GM18907 (cell line): ENCODE data around the gene MMRN1.

Source experiments
- ATAC-seq: cut with Tn5 transposase; IDR thresholded peaks from one replicate; pipeline ENCODE4 v1.9.1; 2021; ENCODE audit warnings: mild to moderate bottlenecking, moderate library complexity; ENCODE audit not compliant: unreplicated experiment

The MMRN1 gene

GRCh38 chr4:89913623-89914022 is 19.0 kb downstream of the MMRN1 start:
- no peak for ATAC-seq

- ATAC-seq, result no peak
These were observed 20.2 kb downstream of the MMRN1 start for GRCh38 chr4:89914609-89915550.

GRCh38 chr4:89915937-89916336 is 21.3 kb downstream of the MMRN1 start:
- ATAC-seq, result no peak

- no peak for ATAC-seq
These were observed 28.3 kb downstream of the MMRN1 start for GRCh38 chr4:89922848-89923416.

- peak; percentile 36 for ATAC-seq
These were observed 34.2 kb downstream of the MMRN1 start for GRCh38 chr4:89928838-89929237.

- ATAC-seq, result peak; percentile 96
These were observed 34.9 kb downstream of the MMRN1 start for GRCh38 chr4:89929425-89930159.

GRCh38 chr4:89939546-89939945 is 44.9 kb downstream of the MMRN1 start:
- ATAC-seq, result peak; percentile 75

- ATAC-seq, result no peak
These were observed 45.3 kb downstream of the MMRN1 start for GRCh38 chr4:89939994-89940393.

GRCh38 chr4:89942811-89943210 is 48.2 kb downstream of the MMRN1 start:
- no peak for ATAC-seq

GRCh38 chr4:89949782-89950387 is 55.2 kb downstream of the MMRN1 start:
- ATAC-seq, result peak; percentile 50

- ATAC-seq, result no peak
These were observed 57.8 kb downstream of the MMRN1 start for GRCh38 chr4:89952458-89952857.

- no peak for ATAC-seq
These were observed 60.4 kb downstream of the MMRN1 start for GRCh38 chr4:89954906-89955695.

- ATAC-seq, result no peak
These were observed 62.6 kb downstream of the MMRN1 start for GRCh38 chr4:89957046-89957926.

GRCh38 chr4:89981789-89982334 is 87.2 kb downstream of the MMRN1 start:
- no peak for ATAC-seq

GRCh38 chr4:89988268-89988667 is 93.6 kb downstream of the MMRN1 start:
- no peak for ATAC-seq

GRCh38 chr4:89992744-89993143 is 98.1 kb downstream of the MMRN1 start:
- no peak for ATAC-seq

GRCh38 chr4:89994176-89994873 is 99.7 kb downstream of the MMRN1 start:
- ATAC-seq, result no peak

- ATAC-seq, result no peak
These were observed 100.4 kb downstream of the MMRN1 start for GRCh38 chr4:89995006-89995405.

GRCh38 chr4:89995814-89996213 is 101.2 kb downstream of the MMRN1 start:
- no peak for ATAC-seq
